Activated T-helper 1 cell treated with anti-CD3 and anti-CD28 coated beads, Interleukin-12 subunit alpha, Interleukin-12 subunit beta, Interleukin-2, Interleukin-4 antibody, amounts not matched to agents 30 ng/mL and 10 ng/mL and 1 ng/mL, durations not matched to agents 14 hours and 24 hours and 36 hours (primary cell): ENCODE measurements around the gene SPATA2. TPM values are rescaled to one million over a fixed set of nuclear protein-coding genes. Genes with fewer than 3 reads are reported as not detected.
"Not testable (repeated sequence)": the region's sequence is repeated elsewhere in the genome, so short reads cannot be mapped to it uniquely, and the experiment has no call there.

ENCODE experiments used
- DNase-seq: peaks from one replicate; pipeline ENCODE4 v3.0.0; 2021; ENCODE audit warnings: low spot score
- H3K27ac Mint-ChIP-seq: one replicate; pipeline ENCODE4 v1.8.0; 2021; ENCODE audit warnings: mild to moderate bottlenecking, mixed read lengths
- H3K27me3 Mint-ChIP-seq: one replicate; pipeline ENCODE4 v1.8.0; 2022; ENCODE audit warnings: mild to moderate bottlenecking, moderate library complexity, mixed read lengths; ENCODE audit not compliant: insufficient read depth
- H3K36me3 Mint-ChIP-seq: one replicate; pipeline ENCODE4 v1.8.0; 2021; ENCODE audit warnings: low read depth, mixed read lengths
- H3K4me1 Mint-ChIP-seq: one replicate; pipeline ENCODE4 v1.8.0; 2021; ENCODE audit warnings: low read depth, mixed read lengths
- H3K4me3 Mint-ChIP-seq: one replicate; pipeline ENCODE4 v1.8.0; 2021; ENCODE audit warnings: mild to moderate bottlenecking, moderate library complexity, mixed read lengths
- H3K9me3 Mint-ChIP-seq: one replicate; pipeline ENCODE4 v1.8.0; 2021; ENCODE audit warnings: mixed read lengths
- intact Hi-C: fragments of 100-400 bp; cut with micrococcal nuclease; formaldehyde crosslinking; loops from one replicate; pipeline ENCODE4 v1.15.1; 2024
- total RNA-seq: library from RNA; stranded (reverse); gene quantifications from 2 replicates; pipeline ENCODE4 v1.2.3, GENCODE V29; 2022

Gene SPATA2, protein sequence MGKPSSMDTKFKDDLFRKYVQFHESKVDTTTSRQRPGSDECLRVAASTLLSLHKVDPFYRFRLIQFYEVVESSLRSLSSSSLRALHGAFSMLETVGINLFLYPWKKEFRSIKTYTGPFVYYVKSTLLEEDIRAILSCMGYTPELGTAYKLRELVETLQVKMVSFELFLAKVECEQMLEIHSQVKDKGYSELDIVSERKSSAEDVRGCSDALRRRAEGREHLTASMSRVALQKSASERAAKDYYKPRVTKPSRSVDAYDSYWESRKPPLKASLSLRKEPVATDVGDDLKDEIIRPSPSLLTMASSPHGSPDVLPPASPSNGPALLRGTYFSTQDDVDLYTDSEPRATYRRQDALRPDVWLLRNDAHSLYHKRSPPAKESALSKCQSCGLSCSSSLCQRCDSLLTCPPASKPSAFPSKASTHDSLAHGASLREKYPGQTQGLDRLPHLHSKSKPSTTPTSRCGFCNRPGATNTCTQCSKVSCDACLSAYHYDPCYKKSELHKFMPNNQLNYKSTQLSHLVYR
- 9.7 and 10.4 TPM in 2 replicates for total RNA-seq

DNA sequence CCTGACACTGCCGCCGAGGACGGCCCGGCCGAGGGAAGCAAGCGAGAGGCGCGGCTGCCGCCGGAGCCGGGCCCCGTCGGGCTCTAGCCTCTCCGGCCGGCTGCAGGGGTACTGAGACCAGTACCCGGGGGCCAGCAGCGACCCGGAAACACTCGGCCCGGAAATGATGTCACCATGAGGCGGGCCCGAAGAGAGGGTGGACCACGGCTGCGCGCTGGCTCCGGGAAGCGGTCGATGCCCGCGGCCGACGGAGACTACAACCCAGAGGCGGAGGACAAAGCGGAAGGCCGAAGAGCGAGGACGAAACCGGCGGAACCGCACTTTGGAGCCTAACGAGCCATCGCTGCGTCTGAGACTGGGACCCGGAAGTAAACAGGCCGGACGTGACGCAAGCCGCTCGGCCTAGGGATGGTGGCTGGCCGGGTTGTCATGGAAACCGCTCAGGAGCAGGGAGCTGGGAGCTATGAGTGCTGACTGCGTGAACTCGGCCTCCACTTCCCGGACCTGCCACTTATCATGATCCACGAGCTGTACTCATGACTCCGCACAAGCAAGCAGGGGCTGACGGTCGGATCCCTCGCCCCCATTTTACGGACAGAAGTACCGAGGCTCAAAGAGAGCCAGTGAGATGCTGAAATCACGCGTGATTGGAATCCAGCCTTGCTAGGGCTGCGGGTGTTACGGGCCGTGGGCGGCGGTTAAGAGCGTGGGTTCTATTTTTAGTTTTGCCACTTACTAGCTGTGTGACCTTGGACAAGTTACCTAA lies at the start of gene SPATA2:
Gene SPATA2 (minus strand): TSS at position 150 of the 766 bp plus-strand sequence. CDS start 7,039 bp downstream, outside the sequence.
- H3K4me1 Mint-ChIP-seq = peaks cover 27% of the 10 kb centered on the region
- peaks cover 5% of the 10 kb centered on the region for H3K36me3 Mint-ChIP-seq
- peak; percentile 86 for DNase-seq
- H3K27ac Mint-ChIP-seq = peak within 1 kb of the TSS; percentile 99
- peak within 1 kb of the TSS; percentile 95 for H3K4me3 Mint-ChIP-seq
- intact Hi-C loops = loop anchor here (1.0 to 2.0 kb wide), 4 partner anchors 21 to 305 kb away; partner anchors contain the start of genes RNF114 and SLC9A8
- peaks cover 1% of the 10 kb centered on the region for H3K27me3 Mint-ChIP-seq
- no peaks in the 10 kb centered on the region for H3K9me3 Mint-ChIP-seq

DNA sequence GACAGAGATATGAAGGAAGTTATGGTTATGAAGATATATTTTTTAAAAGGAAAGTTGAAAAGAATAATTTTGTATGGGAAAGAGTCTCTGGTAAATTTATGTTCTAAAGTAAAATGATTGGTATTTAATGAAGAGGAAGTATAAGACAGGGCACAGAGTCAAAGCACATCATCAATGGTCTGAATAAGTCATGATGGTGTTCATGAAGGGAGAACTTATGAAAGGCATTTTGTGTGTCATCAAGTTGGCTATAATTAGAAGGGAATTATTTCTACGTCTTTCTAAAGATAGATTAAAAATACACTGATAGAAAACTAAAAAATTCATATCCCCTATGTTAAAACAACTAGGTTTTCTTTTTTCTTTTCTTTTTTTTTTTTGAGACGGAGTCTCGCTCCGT lies 46.1 kb upstream of the SPATA2 start:
- Mint-ChIP-seq H3K27me3 (no peaks in the 10 kb centered on the region), H3K4me1 (no peaks in the 10 kb centered on the region), H3K36me3 (peaks cover 16% of the 10 kb centered on the region), H3K4me3 (no peak overlapping the region), H3K9me3 (no peaks in the 10 kb centered on the region), H3K27ac (no peak overlapping the region)
- intact Hi-C loops = no loop called here
- DNase-seq = no peak

DNA sequence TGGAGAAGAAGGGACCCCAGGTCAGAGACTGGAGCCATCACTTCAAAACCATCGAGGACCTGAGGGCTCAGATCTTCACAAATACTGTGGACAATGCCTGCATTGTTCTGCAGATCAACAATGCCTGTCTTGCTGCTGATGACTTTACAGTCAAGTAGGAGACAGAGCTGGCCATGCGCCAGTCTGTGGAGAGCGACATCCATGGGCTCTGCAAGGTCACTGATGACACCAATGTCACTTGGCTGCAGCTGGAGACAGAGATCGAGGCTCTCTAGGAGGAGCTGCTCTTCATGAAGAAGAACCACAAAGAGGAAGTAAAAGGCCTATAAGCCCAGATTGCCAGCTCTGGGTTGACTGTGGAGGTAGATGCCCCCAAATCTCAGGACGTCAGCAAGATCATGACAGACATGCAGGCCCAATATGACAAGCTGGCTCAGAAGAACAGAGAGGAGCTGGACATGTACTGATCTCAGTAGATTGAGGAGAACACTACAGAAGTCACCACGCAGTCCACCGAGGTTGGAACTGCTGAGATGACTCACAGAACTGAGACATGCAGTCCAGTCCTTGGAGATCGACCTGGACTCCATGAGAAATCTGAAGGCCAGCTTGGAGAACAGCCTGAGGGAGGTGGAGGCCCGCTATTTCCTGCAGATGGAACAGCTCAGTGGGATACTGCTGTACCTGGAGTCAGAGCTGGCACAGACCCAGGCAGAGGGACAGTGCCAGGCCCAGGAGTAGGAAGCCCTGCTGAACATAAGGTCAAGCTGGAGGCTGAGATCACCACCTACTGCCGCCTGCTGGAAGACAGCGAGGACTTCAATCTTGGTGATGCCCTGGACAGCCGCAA lies 42.0 kb upstream of the SPATA2 start:
- H3K4me3 Mint-ChIP-seq, intact Hi-C loops, DNase-seq, H3K9me3 Mint-ChIP-seq, H3K27ac Mint-ChIP-seq, H3K27me3 Mint-ChIP-seq, H3K4me1 Mint-ChIP-seq: not testable (repeated sequence)
- H3K36me3 Mint-ChIP-seq = peaks cover 29% of the 10 kb centered on the region

DNA sequence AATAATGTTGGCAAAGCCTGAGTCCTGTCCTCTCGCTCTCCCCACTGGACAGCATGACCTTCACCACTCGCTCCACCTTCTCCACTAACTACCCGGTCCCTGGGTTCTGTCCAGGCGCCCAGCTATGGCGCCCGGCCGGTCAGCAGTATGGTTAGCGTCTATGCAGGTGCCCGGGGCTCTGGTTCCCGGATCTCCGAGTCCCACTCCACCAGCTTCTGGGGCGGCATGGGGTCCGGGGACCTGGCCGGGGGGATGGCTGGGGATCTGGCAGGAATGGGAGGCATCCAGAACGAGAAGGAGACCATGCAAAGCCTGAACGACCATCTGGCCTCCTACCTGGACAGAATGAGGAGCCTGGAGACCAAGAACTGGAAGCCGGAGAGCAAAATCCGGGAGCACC lies 41.4 kb upstream of the SPATA2 start:
- Mint-ChIP-seq H3K36me3 (peaks cover 33% of the 10 kb centered on the region), H3K4me3 (no peak overlapping the region), H3K9me3 (no peaks in the 10 kb centered on the region), H3K4me1 (no peaks in the 10 kb centered on the region), H3K27me3 (no peaks in the 10 kb centered on the region), H3K27ac (no peak overlapping the region)
- DNase-seq = no peak
- intact Hi-C loops = no loop called here

DNA sequence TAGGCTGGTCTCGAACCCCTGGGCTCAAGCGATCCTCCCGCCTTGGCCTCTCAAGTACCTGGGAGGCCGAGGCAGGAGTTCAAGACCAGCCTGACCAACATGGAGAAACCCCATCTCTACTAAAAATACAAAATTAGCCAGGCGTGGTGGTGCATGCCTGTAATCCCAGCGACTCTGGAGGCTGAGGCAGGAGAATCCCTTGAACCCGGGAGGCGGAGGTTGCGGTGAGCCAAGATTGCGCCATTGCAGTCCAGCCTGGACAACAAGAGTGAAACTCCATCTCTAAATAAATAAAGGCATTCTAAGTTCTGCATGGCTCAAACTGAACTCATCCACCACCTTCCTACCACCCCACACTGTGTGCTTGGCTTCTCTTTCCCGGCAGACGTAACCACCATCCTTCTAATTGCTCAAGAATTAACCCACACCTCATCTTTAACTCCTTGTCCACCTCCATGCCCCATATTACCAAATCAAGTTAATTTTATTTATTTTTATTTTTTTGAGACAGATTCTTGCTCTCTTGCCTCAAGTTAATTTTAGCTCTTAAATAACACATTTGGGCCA lies 40.6 kb upstream of the SPATA2 start:
- H3K4me1 Mint-ChIP-seq, H3K9me3 Mint-ChIP-seq, intact Hi-C loops, DNase-seq, H3K27me3 Mint-ChIP-seq, H3K27ac Mint-ChIP-seq, H3K4me3 Mint-ChIP-seq: not testable (repeated sequence)
- peaks cover 36% of the 10 kb centered on the region for H3K36me3 Mint-ChIP-seq

DNA sequence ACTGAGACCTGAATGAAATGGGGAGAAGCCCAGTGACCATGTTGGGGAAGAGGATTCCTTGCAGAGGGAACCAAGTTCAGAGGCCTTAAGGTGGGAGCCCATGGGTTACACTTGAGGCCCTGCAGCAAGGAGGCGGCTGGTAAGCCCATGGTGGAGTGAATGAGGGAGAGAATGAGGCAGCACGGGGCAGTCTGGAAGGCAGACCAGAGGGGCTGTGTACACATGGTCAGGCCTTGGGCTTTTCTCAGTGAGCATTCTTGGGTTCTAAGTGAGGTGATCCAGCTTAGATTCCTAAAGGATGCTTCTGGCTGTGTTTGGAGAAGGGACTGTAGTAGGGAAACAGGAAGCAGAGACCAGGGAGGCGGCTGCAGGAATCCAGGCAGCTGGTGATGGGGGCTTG lies 39.8 kb upstream of the SPATA2 start:
- H3K27me3 Mint-ChIP-seq = no peaks in the 10 kb centered on the region
- H3K4me1 Mint-ChIP-seq = no peaks in the 10 kb centered on the region
- H3K9me3 Mint-ChIP-seq = no peaks in the 10 kb centered on the region
- DNase-seq = no peak
- no peak overlapping the region for H3K27ac Mint-ChIP-seq
- peaks cover 41% of the 10 kb centered on the region for H3K36me3 Mint-ChIP-seq
- intact Hi-C loops = no loop called here
- no peak overlapping the region for H3K4me3 Mint-ChIP-seq

DNA sequence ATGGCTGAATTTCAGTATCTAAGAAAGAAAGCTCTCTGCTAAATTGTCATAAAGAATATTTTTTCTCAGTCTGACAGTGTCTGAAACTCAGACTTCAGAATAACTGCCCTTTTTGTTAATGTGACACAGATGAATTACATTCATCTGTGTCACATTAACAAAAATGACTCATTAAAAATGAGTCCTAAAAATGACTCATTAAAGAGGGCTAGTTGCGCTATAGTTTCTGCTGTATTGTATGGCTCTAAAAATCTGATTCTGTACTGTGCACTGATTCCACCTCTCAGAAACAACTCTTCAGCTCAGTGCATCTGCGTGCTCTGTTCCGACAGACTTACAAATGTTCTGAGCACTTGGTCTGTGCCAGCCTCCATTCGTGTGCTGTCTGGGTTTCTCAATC lies 35.8 kb upstream of the SPATA2 start:
- Mint-ChIP-seq H3K9me3 (no peaks in the 10 kb centered on the region), H3K27me3 (no peaks in the 10 kb centered on the region), H3K36me3 (peaks cover 52% of the 10 kb centered on the region), H3K27ac (no peak overlapping the region), H3K4me1 (no peaks in the 10 kb centered on the region), H3K4me3 (no peak overlapping the region)
- intact Hi-C loops = no loop called here
- no peak for DNase-seq

DNA sequence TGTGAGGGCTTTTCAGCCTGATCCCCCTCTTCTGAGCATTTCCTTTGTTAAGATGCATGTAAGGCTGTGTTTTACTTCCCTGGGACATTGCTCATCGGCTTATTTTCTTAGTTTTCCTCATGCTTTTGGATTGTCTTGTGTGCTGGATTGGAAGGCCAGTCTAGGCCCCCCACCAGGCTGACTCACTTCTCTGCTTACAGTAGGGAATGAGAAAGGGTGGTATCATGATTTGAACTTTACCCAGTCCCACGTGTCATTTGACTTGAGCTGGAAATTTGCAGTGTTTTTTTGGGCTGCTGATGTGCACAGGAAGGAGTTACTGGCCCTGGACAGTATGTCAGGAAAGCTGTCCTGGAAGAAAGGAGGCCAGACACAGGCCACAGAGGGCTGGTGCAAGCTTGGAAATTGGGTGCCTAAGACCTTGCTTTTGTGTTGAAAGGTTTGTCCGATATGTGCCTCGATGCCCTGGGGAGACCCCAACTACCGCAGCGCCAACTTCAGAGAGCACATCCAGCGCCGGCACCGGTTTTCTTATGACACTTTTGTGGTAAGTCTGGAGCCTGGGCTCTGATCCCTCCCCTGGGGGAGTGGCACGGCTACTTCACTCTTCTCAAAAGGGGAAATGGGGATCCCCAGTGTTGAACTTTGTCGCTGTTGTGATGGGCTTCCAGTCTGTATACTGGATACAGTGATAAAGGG lies 33.6 kb upstream of the SPATA2 start:
- Mint-ChIP-seq H3K4me3 (no peak overlapping the region), H3K9me3 (no peaks in the 10 kb centered on the region), H3K36me3 (peaks cover 58% of the 10 kb centered on the region), H3K27ac (no peak overlapping the region), H3K27me3 (no peaks in the 10 kb centered on the region), H3K4me1 (no peaks in the 10 kb centered on the region)
- intact Hi-C loops = no loop called here
- DNase-seq = no peak

DNA sequence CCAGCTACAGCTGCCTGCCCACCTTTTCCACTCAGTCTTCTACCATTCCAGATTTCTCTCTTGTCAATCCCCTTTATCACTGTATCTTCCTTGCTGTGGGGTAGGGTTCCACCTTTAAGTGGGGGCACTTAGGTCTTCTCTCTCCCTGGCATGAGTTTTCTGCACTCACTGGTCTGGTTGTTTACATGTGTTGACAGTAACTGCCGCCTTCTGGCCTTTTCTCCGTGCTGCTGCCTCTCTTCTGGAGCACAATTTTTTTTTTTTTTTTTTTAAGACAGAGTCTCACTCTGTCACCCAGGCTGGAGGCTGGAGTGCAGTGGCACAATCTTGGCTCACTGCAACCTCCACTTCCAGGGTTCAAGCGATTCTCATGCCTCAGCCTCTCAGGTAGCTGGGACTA lies 32.8 kb upstream of the SPATA2 start:
- no peaks in the 10 kb centered on the region for H3K9me3 Mint-ChIP-seq
- H3K27me3 Mint-ChIP-seq = no peaks in the 10 kb centered on the region
- no peak for DNase-seq
- peaks cover 58% of the 10 kb centered on the region for H3K36me3 Mint-ChIP-seq
- H3K27ac Mint-ChIP-seq = no peak overlapping the region
- intact Hi-C loops = no loop called here
- no peaks in the 10 kb centered on the region for H3K4me1 Mint-ChIP-seq
- H3K4me3 Mint-ChIP-seq = no peak overlapping the region

DNA sequence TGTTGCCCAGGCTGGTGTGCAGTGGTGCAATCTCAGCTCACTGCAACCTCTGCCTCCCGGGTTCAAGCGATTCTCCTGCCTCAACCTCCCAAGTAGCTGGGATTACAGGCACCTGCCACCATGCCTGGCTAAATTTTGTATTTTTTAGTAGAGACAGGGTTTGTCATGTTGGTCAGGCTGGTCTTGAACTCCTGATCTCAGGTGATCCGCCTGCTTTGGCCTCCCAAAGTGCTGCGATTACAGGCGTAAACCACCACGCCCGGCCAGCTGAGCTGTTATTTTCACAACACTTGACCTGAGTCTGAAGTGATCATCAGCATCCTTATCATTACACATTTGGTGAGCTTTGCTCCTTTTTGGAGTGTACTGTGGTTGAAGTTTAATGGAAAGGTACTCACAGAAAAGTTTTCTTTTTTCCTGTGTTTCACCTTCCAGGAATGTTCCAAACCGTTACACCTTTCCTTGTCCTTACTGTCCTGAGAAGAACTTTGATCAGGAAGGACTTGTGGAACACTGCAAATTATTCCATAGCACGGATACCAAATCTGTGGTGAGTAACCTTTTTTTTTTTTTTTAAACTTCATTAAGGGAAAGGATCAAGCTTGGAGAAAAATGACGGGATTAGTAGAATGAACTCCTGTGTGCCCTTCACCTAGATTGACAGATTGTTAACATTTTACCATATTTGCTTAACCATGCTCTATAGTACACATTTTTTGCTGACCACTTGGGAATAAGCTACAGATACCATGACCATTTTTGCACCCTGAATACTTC lies 30.6 kb upstream of the SPATA2 start:
- peaks cover 51% of the 10 kb centered on the region for H3K36me3 Mint-ChIP-seq
- intact Hi-C loops = no loop called here
- DNase-seq = no peak
- no peak overlapping the region for H3K27ac Mint-ChIP-seq
- no peaks in the 10 kb centered on the region for H3K9me3 Mint-ChIP-seq
- no peaks in the 10 kb centered on the region for H3K4me1 Mint-ChIP-seq
- H3K4me3 Mint-ChIP-seq = no peak overlapping the region
- H3K27me3 Mint-ChIP-seq = no peaks in the 10 kb centered on the region

DNA sequence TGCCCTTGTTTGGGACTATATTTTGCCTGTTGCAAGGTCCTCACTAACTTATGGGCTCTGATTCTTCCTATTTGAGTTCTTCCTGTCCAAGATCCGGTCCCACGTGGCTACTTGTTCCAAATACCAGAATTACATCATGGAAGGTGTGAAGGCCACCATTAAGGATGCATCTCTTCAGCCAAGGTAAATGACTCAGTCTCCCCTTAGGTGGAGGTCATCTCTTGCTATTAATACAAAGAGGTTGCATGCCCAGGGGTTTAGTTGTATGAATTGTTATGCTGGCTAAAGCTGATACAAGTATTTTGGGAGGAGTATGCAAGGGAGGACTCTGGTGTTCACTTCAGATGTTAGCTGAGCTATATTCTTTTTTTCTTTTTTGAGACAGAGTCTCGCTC lies 30.0 kb upstream of the SPATA2 start:
- H3K36me3 Mint-ChIP-seq = peaks cover 47% of the 10 kb centered on the region
- no peak for DNase-seq
- no peak overlapping the region for H3K4me3 Mint-ChIP-seq
- H3K27ac Mint-ChIP-seq = no peak overlapping the region
- H3K9me3 Mint-ChIP-seq = no peaks in the 10 kb centered on the region
- intact Hi-C loops = no loop called here
- no peaks in the 10 kb centered on the region for H3K4me1 Mint-ChIP-seq
- H3K27me3 Mint-ChIP-seq = no peaks in the 10 kb centered on the region
